ENCODE measurements around the gene CD200R1.

CD200R1 gene

DNA sequence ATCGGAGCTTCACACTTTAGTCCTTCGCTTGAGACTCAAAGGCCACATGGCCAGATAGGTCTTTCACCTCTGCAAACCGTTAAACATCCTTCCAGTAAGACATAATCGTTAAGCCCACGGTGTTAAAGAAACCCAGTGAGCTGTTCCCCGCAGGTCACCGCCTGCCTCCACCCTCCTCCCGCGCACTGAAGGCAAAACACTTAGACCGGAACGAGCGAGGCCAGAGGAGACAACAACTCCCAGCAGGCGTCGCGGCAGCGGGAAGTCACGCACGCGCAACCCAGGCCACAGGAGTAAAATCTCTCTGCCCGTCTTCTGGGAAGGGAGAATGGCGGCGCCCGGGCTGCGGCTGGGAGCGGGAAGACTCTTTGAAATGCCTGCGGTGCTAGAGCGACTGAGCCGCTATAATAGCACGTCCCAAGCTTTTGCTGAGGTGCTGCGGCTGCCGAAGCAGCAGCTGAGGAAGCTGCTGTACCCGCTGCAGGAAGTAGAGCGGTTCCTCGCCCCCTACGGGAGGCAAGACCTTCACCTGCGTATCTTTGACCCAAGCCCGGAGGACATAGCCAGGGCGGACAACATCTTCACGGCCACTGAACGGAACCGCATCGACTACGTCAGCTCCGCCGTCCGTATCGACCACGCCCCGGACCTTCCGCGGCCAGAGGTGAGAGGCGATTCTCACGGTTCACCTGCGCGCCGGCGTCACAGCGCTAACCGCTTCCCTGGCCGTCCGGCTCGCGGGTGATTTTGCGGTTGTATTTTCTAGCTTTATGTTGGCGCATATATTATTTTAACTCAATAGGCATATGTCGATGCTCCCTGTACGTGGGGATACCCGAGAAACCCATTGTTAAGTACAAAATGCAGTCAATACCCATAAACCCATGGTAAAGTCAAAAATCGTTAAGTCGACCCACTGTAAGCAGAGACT is 16.0 kb upstream of the CD200R1 start, which contains the start of gene GTPBP8:
Gene GTPBP8, plus strand, starts transcription at position 313 of the 931 bp plus-strand sequence. Its CDS starts 16 bp downstream, at position 329.
- Histone ChIP-seq H3K9ac (ENCODE audit: low read length) (peak within 1 kb of the TSS; percentile 92), H3K27me3 (ENCODE audit: control insufficient read depth, insufficient read depth, low read length) (no peaks in the 10 kb centered on the region), H3K9me3 (ENCODE audit: control insufficient read depth, low read length) (no peaks in the 10 kb centered on the region), H3K36me3 (ENCODE audit: control insufficient read depth, insufficient read depth, low read length) (no peaks in the 10 kb centered on the region), H3K4me3 (ENCODE audit: low read length) (peak within 1 kb of the TSS; percentile 70), H3K4me1 (ENCODE audit: control insufficient read depth, insufficient read depth, low read length) (peaks cover 6% of the 10 kb centered on the region)

DNA sequence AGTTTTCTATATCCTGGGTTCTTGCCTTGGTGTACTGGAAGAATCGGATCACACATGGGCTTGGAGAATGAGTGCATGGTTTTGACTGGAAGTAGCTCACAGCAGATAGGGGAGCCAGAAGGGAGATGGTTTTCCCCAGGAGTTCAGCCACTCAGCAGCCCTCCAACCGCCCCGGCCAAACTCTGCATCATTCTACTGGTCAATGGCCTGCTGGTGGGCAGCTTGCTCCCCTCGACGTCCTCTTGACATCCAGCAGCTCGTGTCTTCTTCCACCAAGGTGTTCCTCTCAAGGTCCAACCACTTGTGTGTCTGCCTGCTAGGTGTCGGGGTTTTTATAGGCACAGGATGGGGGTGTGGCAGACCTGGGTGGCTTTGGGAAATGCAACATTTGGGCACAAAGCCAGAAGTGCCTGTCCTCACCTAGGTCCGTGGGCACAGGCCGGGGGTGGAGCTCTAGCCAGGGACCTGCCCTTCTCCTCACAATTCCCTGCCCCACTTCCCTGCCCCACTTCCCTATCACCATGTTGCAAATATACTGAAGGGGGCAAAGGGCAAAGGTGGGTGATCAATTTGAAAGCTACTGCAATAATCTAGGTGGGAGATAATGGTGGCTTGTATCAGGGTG is 12.9 kb upstream of the CD200R1 start:
- Histone ChIP-seq H3K4me1 (ENCODE audit: control insufficient read depth, insufficient read depth, low read length) (peaks cover 6% of the 10 kb centered on the region), H3K27me3 (ENCODE audit: control insufficient read depth, insufficient read depth, low read length) (no peaks in the 10 kb centered on the region), H3K4me3 (ENCODE audit: low read length) (no peak overlapping the region), H3K9me3 (ENCODE audit: control insufficient read depth, low read length) (no peaks in the 10 kb centered on the region), H3K36me3 (ENCODE audit: control insufficient read depth, insufficient read depth, low read length) (no peaks in the 10 kb centered on the region), H3K9ac (ENCODE audit: low read length) (no peak overlapping the region)

DNA sequence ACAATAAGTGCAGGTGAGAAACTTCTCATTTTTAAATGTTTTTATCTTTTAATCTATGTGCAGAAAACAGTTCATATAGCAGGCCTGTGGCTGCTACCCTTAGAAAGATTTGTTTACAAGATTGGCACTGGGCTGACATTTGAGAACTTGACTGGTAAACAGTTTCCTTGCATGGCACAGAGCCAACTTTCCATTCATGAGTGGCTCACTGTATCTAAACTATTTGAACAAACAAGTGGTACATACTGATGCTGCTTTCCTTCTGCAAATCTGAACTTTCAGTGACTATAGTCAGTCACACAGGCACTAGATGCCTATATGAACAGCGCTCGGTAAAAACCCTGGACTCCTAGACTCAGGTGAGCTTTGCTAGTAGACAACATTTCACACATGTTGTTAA is 9.6 kb upstream of the CD200R1 start:
- H3K27me3 ChIP-seq (ENCODE audit: control insufficient read depth, insufficient read depth, low read length), result no peaks in the 10 kb centered on the region
- no peak overlapping the region for H3K4me3 ChIP-seq (ENCODE audit: low read length)
- no peak overlapping the region for H3K9ac ChIP-seq (ENCODE audit: low read length)
- no peaks in the 10 kb centered on the region for H3K4me1 ChIP-seq (ENCODE audit: control insufficient read depth, insufficient read depth, low read length)
- H3K36me3 ChIP-seq (ENCODE audit: control insufficient read depth, insufficient read depth, low read length), result no peaks in the 10 kb centered on the region
- H3K9me3 ChIP-seq (ENCODE audit: control insufficient read depth, low read length), result no peaks in the 10 kb centered on the region

DNA sequence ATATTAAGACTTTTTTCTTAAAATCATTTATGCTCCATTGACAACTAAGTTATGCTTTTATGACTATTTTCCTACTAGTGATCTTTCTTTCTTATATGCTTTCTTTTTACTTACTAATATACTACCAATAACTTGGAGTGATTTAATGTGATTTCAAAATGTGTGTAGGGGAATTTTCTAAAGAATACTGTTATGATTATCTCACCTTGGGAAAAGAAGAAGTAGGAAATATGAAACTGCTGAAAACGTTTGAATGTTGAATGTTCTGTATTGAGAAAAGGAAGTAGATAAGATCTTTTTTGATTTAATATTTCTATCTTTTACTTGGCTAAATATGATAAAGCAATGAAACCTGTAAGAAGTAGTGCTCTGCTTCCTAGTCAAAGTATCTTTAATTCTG is 7.8 kb upstream of the CD200R1 start:
- H3K27me3 ChIP-seq (ENCODE audit: control insufficient read depth, insufficient read depth, low read length), result no peaks in the 10 kb centered on the region
- H3K9ac ChIP-seq (ENCODE audit: low read length), result no peak overlapping the region
- H3K36me3 ChIP-seq (ENCODE audit: control insufficient read depth, insufficient read depth, low read length), result no peaks in the 10 kb centered on the region
- H3K4me1 ChIP-seq (ENCODE audit: control insufficient read depth, insufficient read depth, low read length), result no peaks in the 10 kb centered on the region
- no peaks in the 10 kb centered on the region for H3K9me3 ChIP-seq (ENCODE audit: control insufficient read depth, low read length)
- H3K4me3 ChIP-seq (ENCODE audit: low read length), result no peak overlapping the region

DNA sequence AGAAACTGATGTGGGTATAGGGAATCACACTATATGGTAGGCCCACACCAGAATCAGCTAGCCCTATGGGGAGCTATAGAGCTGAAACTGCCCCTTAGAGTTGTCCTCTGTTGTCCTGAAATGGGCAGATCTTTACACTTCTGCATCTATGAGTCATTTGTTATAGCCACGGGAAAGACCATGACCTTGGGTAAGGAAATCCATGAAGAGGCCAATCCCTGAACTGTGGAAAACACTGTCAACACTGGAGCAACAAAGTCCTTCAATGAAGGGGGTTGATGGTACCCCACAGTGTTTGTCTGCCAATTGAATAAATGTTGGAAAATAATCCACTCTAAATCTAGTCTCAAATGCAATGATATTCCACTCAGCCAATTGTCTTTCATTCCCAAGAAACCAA is 5.2 kb upstream of the CD200R1 start:
- no peaks in the 10 kb centered on the region for H3K4me1 ChIP-seq (ENCODE audit: control insufficient read depth, insufficient read depth, low read length)
- no peak overlapping the region for H3K4me3 ChIP-seq (ENCODE audit: low read length)
- no peak overlapping the region for H3K9ac ChIP-seq (ENCODE audit: low read length)
- H3K36me3 ChIP-seq (ENCODE audit: control insufficient read depth, insufficient read depth, low read length), result no peaks in the 10 kb centered on the region
- no peaks in the 10 kb centered on the region for H3K9me3 ChIP-seq (ENCODE audit: control insufficient read depth, low read length)
- H3K27me3 ChIP-seq (ENCODE audit: control insufficient read depth, insufficient read depth, low read length), result no peaks in the 10 kb centered on the region

DNA sequence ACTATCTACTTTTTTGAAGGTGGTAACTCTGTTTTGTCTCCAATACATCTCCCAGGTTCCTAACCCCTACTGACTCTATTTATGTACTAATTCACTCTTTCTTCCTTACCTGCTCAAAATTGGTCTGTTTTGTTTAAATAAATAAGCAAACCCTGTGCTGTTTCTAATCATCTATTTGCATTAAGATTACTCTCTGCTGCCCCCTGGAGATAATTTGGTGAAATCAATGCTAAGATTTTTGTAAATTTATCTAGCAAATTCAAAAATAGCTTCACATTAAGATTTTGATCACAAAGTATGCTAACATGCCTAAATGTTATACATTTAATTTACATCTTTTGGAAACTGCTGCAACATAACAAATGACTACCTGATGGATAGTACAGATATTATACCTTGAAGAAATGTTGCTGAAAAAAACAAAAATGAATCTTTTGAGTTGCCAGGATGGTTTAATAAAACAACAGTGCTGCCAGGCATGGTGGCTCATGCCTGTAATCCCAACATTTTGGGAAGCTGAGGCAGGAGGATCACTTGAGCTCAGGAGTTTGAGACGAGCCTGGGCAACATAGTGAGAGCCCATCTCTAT is 4.4 kb upstream of the CD200R1 start:
- H3K4me1 ChIP-seq (ENCODE audit: control insufficient read depth, insufficient read depth, low read length), result no peaks in the 10 kb centered on the region
- H3K9ac ChIP-seq (ENCODE audit: low read length), result no peak overlapping the region

DNA sequence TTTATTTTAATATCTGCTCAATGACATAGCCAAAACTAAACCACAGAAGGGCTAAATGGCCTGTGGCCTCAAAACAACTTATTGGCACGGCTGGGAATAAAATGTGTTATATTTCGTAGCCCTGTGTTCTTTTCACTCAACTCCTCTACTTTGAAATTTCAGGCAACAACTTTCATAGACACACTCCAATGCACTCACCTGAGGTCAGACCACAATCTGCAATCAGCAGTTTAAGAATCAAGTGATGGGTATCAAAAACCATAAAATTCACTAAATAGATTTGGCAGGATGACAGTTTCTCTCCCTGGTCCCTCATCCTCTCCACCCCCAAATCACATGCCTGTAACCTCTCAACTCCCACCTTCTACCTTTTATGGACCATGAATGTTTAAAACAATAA is 2.0 kb upstream of the CD200R1 start:
- H3K27me3 ChIP-seq (ENCODE audit: control insufficient read depth, insufficient read depth, low read length), result no peaks in the 10 kb centered on the region
- H3K4me3 ChIP-seq (ENCODE audit: low read length), result no peak overlapping the region
- no peak overlapping the region for H3K9ac ChIP-seq (ENCODE audit: low read length)
- H3K36me3 ChIP-seq (ENCODE audit: control insufficient read depth, insufficient read depth, low read length), result no peaks in the 10 kb centered on the region
- no peaks in the 10 kb centered on the region for H3K4me1 ChIP-seq (ENCODE audit: control insufficient read depth, insufficient read depth, low read length)
- no peaks in the 10 kb centered on the region for H3K9me3 ChIP-seq (ENCODE audit: control insufficient read depth, low read length)

More for the DNA sequence above, 4.4 kb upstream of the CD200R1 start:
- Histone ChIP-seq H3K36me3 (ENCODE audit: control insufficient read depth, insufficient read depth, low read length) (no peaks in the 10 kb centered on the region), H3K4me3 (ENCODE audit: low read length) (no peak overlapping the region), H3K27me3 (ENCODE audit: control insufficient read depth, insufficient read depth, low read length) (no peaks in the 10 kb centered on the region), H3K9me3 (ENCODE audit: control insufficient read depth, low read length) (no peaks in the 10 kb centered on the region)

DNA sequence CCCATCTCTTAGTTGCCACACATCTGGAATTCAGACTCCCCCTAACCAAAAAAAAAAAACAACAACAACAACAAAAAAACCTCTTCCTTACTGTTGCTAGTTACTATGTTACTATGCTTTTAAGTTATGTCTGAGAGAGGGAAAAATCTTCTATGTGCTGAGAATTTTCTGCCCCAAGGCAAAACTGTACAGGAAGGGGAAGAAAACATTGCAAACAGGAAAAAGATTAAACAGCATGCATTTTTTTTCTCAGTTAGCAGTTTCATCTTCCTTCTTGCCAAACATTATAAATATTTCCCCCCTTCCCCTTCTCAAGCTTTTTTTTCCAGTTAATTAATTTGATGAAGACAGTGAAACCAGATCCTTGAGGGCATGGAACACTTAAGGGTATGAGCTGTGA is 1.1 kb upstream of the CD200R1 start:
- Histone ChIP-seq H3K36me3 (ENCODE audit: control insufficient read depth, insufficient read depth, low read length) (no peaks in the 10 kb centered on the region), H3K9me3 (ENCODE audit: control insufficient read depth, low read length) (no peaks in the 10 kb centered on the region), H3K4me1 (ENCODE audit: control insufficient read depth, insufficient read depth, low read length) (no peaks in the 10 kb centered on the region), H3K9ac (ENCODE audit: low read length) (no peak overlapping the region), H3K4me3 (ENCODE audit: low read length) (no peak overlapping the region), H3K27me3 (ENCODE audit: control insufficient read depth, insufficient read depth, low read length) (no peaks in the 10 kb centered on the region)

DNA sequence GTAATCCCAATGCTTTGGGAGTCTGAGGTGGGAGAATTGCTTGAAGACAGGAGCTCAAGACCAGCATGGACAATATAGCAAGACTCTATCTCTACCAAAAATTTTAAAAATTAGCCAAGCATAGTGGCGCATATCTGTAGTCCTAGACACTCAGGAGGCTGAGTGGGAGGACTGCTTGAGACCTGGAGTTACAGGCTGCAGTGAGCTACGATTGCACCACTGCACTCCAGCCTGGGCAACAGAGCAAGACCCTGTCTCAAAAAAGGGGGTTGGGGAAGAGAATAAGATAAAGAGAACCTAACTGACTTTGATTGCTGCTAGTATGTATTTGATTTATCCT is 755 bp downstream of the CD200R1 start:
- Histone ChIP-seq H3K27me3 (ENCODE audit: control insufficient read depth, insufficient read depth, low read length) (no peaks in the 10 kb centered on the region), H3K36me3 (ENCODE audit: control insufficient read depth, insufficient read depth, low read length) (no peaks in the 10 kb centered on the region), H3K9me3 (ENCODE audit: control insufficient read depth, low read length) (no peaks in the 10 kb centered on the region), H3K4me1 (ENCODE audit: control insufficient read depth, insufficient read depth, low read length) (no peaks in the 10 kb centered on the region), H3K4me3 (ENCODE audit: low read length) (no peak overlapping the region), H3K9ac (ENCODE audit: low read length) (no peak overlapping the region)

DNA sequence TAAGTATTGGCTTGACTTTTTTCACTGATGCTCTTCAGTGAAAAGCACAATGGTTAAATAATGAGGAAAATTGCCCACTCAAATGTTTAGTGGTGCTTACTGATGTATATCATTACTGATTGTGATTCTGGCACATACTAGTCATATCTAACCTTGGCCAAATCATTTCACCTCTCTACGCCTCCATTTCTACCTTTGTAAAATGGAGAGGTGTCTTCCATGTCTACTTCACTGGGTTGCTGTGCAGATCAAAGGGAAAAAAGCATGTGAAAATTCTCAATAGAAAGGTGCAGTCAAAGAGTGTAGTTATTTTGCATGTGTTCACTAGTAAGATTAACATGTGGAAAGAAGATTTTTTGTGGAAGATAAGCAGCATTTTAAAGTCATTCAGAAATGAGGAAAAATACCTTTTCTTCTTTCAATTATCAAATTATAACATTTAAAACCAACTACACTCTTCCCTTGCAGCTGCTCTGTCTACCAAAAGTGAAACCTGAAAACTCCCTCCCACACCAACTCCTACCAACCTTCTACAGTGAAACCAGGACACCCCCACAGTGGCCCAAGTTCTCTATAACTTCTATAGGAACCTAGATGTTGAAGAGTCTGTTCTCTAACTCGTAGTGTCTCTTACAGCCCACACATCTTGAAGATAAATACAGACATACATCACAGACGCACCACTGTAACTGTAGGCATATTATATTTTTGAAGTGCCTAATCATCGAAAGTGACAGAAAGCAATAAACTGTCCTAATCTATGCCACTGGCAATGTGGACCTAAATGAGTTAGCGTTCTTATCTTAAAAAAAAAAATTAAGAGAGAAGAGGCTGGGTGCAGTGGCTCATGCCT is 1.4 kb downstream of the CD200R1 start:
- no peaks in the 10 kb centered on the region for H3K27me3 ChIP-seq (ENCODE audit: control insufficient read depth, insufficient read depth, low read length)
- no peaks in the 10 kb centered on the region for H3K4me1 ChIP-seq (ENCODE audit: control insufficient read depth, insufficient read depth, low read length)
- H3K9ac ChIP-seq (ENCODE audit: low read length), result no peak overlapping the region
- H3K36me3 ChIP-seq (ENCODE audit: control insufficient read depth, insufficient read depth, low read length), result no peaks in the 10 kb centered on the region
- no peak overlapping the region for H3K4me3 ChIP-seq (ENCODE audit: low read length)
- H3K9me3 ChIP-seq (ENCODE audit: control insufficient read depth, low read length), result no peaks in the 10 kb centered on the region

DNA sequence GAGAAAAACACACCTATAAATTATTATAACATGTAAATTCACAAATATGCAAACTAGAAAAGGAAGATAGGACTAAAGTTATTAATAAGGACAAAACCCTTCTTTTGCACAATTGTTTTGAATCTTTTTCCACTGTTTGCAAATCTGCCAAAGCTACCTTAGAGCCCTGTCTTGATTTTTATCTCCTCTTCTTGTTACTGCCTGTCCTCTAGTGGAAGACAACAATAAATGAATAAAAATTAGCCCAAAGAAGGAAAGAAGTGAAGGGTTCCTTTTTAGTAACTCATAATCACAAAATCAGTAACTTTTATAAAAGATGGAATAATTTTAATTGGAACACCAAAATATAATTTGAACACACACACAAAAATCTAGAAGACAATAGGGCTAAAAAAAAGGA is 2.7 kb downstream of the CD200R1 start:
- Histone ChIP-seq H3K4me3 (ENCODE audit: low read length) (no peak overlapping the region), H3K9me3 (ENCODE audit: control insufficient read depth, low read length) (no peaks in the 10 kb centered on the region), H3K27me3 (ENCODE audit: control insufficient read depth, insufficient read depth, low read length) (no peaks in the 10 kb centered on the region), H3K4me1 (ENCODE audit: control insufficient read depth, insufficient read depth, low read length) (no peaks in the 10 kb centered on the region), H3K36me3 (ENCODE audit: control insufficient read depth, insufficient read depth, low read length) (no peaks in the 10 kb centered on the region), H3K9ac (ENCODE audit: low read length) (no peak overlapping the region)

Measured in mucosa of stomach (tissue), 1 donor.